ENCODE measurements around the gene GGPS1. TPM values are rescaled to one million over a fixed set of nuclear protein-coding genes. Genes with fewer than 3 reads are reported as not detected.

The GGPS1 gene
- total RNA-seq, 1 donor from 2014 or later, result 65.1 TPM

DNA sequence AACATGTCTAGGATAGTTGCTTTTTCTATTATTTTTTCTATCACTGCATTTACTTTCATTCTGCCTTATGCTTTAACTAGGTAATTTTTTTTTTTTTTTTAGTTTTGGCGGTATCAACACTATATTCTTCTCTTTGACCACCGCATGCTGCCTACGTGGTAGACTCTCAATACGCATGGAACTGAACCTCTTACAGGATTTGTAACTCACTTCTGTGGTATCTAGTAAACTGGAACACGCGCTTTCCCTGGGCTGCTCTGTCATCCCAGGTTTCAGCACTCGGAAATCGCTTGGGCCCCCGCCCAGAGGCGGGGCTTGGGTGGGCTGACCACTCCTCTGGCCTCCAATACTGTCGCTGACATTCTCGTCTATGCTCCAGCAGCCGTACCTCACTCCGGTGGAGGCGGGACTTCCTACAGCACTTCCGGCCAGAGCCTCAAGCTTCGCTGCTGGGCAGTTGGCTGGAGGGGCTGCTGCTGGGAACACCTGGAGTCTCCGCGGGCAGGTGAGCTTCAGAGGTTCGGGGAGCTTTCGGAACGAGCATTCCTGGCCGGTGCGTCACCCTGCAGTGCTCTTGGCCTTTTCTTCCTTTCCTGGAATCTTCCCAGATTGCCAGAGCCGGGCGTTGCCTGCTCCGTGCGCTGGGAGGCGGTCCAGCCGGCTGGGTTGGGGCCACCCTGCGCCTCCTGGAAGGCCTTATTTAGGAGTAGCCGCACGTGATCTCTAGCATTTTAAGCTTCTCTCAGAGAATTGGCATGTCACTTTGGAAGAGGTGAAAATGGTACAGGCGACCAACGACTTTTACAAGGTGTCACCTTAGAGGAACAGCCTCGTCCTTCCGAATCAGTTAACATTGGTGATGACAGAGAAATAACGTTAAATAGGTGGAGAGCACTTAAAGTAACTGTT, 38.9 kb downstream of the GGPS1 start, which contains the start of gene TBCE:
Gene TBCE (plus strand): TSS at position 428 of the 909 bp plus-strand sequence. CDS start 12,623 bp downstream, outside the sequence.
- peak within 1 kb of the TSS; percentile 87 for H3K4me2 ChIP-seq
- H3K79me2 ChIP-seq (ENCODE audit: low read depth), result peaks cover 48% of the 10 kb centered on the region
- H3K4me1 ChIP-seq, result peaks cover 4% of the 10 kb centered on the region
- H3K9me3 ChIP-seq (ENCODE audit: low read depth), result no peaks in the 10 kb centered on the region
- H3K27me3 Mint-ChIP-seq (ENCODE audit: insufficient read depth, low read depth), result no peaks in the 10 kb centered on the region
- peaks cover 15% of the 10 kb centered on the region for H3K4me1 Mint-ChIP-seq
- peak within 1 kb of the TSS; percentile 39 for H3K9ac ChIP-seq
- H4K20me1 ChIP-seq (ENCODE audit: low read depth), result no peaks in the 10 kb centered on the region
- peak within 1 kb of the TSS; percentile 83 for H2AFZ ChIP-seq (replicated peaks)
- H3K4me3 ChIP-seq, result peak within 1 kb of the TSS; percentile 66
- H3K36me3 ChIP-seq, result no peaks in the 10 kb centered on the region
- H3K9me3 Mint-ChIP-seq, result no peaks in the 10 kb centered on the region
- TF ChIP-seq EZH2 (IDR thresholded peaks at IDR 0.05) (no peak), CTCF (IDR thresholded peaks at IDR 0.05) (peak; percentile 7)
- peak within 1 kb of the TSS; percentile 18 for H3K27ac ChIP-seq
- peak within 1 kb of the TSS; percentile 95 for H3K4me3 Mint-ChIP-seq
- H3K36me3 Mint-ChIP-seq, result peaks cover 4% of the 10 kb centered on the region
- H3K27ac Mint-ChIP-seq, result peak within 1 kb of the TSS; percentile 74
- peak; percentile 97 for DNase-seq (ENCODE audit: low spot score)
- no peaks in the 10 kb centered on the region for H3K27me3 ChIP-seq
- peaks cover 13% of the 10 kb centered on the region for H3F3A ChIP-seq (ENCODE audit: low read depth)

DNA sequence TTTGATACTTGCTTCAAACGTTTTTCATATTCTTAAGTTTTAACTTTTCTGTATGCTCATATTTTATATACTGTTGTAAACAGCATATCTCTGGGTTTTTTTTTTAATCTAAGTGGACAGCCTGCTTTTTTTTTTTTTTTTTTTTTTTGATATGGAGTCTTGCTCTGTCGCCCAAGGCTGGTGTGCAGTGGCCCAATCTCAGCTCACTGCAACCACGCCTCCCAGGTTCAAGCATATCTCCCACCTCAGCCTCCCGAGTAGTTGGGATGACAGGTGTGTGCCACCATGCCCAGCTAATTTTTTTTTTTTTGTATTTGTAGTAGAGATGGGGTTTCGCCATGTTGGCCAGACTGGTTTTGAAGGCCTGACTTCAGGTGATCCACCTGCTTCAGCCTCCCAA, 40.1 kb downstream of the GGPS1 start:
- Histone ChIP-seq H3K4me3 (peak overlapping the region; percentile 66), H2AFZ (replicated peaks) (no peak overlapping the region), H3K27ac (no peak overlapping the region), H3K27me3 (no peaks in the 10 kb centered on the region), H3K9ac (no peak overlapping the region), H3K4me1 (peaks cover 4% of the 10 kb centered on the region), H3K79me2 (ENCODE audit: low read depth) (peaks cover 57% of the 10 kb centered on the region), H3K4me2 (peak overlapping the region; percentile 87), H4K20me1 (ENCODE audit: low read depth) (no peaks in the 10 kb centered on the region), H3K36me3 (no peaks in the 10 kb centered on the region), H3K9me3 (ENCODE audit: low read depth) (no peaks in the 10 kb centered on the region), H3F3A (ENCODE audit: low read depth) (peaks cover 13% of the 10 kb centered on the region)
- H3K27me3 Mint-ChIP-seq (ENCODE audit: insufficient read depth, low read depth), result no peaks in the 10 kb centered on the region
- H3K36me3 Mint-ChIP-seq, result peaks cover 4% of the 10 kb centered on the region
- DNase-seq (ENCODE audit: low spot score), result no peak
- peaks cover 15% of the 10 kb centered on the region for H3K4me1 Mint-ChIP-seq
- H3K27ac Mint-ChIP-seq, result no peak overlapping the region
- H3K4me3 Mint-ChIP-seq, result peak overlapping the region; percentile 95
- TF ChIP-seq CTCF (IDR thresholded peaks at IDR 0.05) (no peak), EZH2 (IDR thresholded peaks at IDR 0.05) (no peak), EZH2phosphoT487 (IDR thresholded peaks at IDR 0.05) (no peak)
- no peaks in the 10 kb centered on the region for H3K9me3 Mint-ChIP-seq

GRCh38 chr1:235369802-235370201, 41.4 kb downstream of the GGPS1 start:
- H2AFZ ChIP-seq (replicated peaks), result no peak overlapping the region
- Mint-ChIP-seq H3K36me3 (peaks cover 6% of the 10 kb centered on the region), H3K27me3 (ENCODE audit: insufficient read depth, low read depth) (no peaks in the 10 kb centered on the region), H3K27ac (no peak overlapping the region), H3K9me3 (no peaks in the 10 kb centered on the region), H3K4me1 (peaks cover 15% of the 10 kb centered on the region), H3K4me3 (peak overlapping the region; percentile 33)
- H3F3A ChIP-seq (ENCODE audit: low read depth), result peaks cover 13% of the 10 kb centered on the region
- no peak overlapping the region for H3K27ac ChIP-seq
- DNase-seq (ENCODE audit: low spot score), result no peak
- H3K4me3 ChIP-seq, result no peak overlapping the region
- H3K27me3 ChIP-seq, result no peaks in the 10 kb centered on the region
- no peaks in the 10 kb centered on the region for H3K36me3 ChIP-seq
- H3K79me2 ChIP-seq (ENCODE audit: low read depth), result peaks cover 70% of the 10 kb centered on the region
- H3K4me2 ChIP-seq, result no peak overlapping the region
- TF ChIP-seq CTCF (IDR thresholded peaks at IDR 0.05), result no peak
- no peak for TF ChIP-seq EZH2 (IDR thresholded peaks at IDR 0.05)
- TF ChIP-seq EZH2phosphoT487 (IDR thresholded peaks at IDR 0.05), result no peak
- H3K9ac ChIP-seq, result no peak overlapping the region
- no peaks in the 10 kb centered on the region for H3K9me3 ChIP-seq (ENCODE audit: low read depth)
- peaks cover 4% of the 10 kb centered on the region for H3K4me1 ChIP-seq
- no peaks in the 10 kb centered on the region for H4K20me1 ChIP-seq (ENCODE audit: low read depth)
